Activated gamma-delta T cell treated with Interleukin-2 at 50 U/mL for 16 hours (primary cell): Measurements from ENCODE around the gene DCTN3.

ENCODE experiments used
- DNase-seq: peaks from one replicate; pipeline ENCODE4 v3.0.0-alpha.2; 2020

DCTN3 gene

DNA sequence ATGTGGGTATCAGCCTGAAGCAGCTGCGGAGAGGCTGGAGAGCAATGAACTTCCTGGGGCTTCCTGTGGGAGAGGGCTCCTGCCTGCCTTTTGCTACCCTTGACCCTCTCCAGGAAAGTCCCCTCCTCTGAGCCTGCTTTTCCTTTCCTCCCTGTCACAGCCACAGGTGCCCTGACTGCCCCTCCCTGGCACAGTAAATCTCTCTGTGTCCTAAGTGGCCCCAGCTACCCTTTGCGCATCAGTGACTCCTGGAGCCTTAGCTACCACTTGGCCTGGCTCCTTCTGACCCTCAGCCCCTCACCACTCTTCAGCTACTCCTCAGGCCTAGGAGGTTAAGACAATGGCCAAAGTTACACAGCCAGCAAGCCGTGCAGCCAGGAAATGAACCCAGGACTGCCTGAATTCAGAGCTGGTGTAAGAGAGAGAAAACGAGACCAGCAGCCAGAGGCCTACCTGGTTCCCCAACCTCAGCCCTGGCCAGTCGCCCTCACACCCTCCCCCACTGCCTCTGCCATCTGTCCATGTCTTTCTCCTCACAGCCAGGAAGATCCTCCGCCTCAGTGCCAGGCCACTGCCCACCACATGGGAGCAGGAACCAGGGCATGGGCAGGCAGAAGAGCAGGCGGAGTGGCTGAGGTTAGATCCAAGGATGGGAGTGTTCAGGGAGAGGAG, 49.4 kb downstream of the DCTN3 start:
- DNase-seq, result no peak

DNA sequence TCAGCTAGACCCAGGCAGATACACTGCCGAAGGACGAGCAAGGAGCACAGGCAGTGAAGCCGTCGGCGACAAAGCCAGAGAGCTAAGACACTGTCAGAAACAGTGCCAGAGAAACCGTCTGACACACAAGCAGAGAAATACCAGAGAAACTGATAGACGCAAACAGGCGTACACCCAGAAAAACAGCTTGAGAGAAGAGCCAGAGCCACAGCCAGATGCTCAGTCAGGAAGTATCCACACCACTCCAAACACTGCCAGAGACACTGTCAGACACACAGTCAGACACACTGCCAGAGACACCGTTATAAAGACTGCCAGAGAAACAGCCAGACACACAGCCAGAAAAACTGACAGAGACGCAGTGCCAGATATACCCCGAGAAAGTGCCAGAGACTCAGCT, 49.9 kb downstream of the DCTN3 start:
- no peak for DNase-seq

DNA sequence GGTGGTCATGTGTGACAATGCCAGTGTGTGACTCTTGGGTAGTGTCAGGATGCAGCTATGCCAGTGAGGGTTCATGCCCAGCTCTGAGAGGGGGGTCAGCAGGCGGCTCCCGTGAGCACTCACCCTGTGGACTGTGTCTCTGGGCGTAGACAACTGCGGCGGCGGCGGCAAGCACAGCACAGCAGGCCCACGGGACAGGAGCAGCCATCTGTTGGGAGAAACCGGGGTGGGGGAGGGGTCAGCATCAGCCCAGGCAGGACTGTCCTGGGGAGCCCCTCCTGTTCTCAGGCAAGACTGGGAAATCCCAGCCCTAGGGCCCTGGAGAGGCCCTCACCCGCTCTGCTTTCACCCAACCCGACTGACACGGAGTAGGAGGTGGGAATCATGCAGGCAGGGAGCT, 51.5 kb downstream of the DCTN3 start:
- no peak for DNase-seq

DNA sequence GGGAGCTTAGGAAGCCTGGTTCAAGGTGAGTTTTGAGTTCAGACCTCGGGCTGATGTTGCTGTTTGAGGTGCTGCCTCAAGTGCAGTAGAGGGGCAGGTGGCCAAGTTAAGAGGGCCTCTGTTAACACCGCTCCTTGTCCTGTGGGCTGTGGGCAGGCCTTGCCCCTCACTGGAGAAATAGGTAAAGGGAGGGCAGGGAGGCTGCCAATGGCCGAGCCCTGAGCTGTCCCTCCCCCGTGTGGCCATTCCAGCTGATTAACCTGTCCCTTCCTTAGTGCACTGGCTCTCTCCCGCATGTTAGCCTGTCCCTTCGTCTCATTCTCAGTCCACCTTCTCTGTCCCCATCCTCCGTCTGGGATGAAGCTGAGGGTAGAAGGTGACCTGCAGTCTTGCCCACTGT, 52.2 kb downstream of the DCTN3 start:
- DNase-seq, result no peak

DNA sequence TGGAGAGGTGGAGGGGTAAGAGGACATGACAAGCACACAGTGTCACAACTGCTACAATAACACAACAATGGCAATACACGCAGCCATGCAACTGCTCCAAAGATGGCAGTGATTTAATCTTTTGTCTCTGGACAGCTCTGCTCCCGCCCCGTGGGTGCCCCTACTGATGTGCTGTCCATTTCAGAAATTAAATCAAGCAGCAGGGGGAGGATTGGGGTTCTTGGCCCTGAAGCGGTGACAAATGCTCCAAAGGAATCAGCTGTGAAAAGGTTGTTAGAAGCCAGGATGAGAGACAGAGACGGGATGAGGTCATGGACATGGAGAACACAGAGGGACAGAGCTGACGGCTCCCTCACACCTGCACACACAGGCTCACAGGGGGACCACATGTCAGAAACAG, 53.3 kb downstream of the DCTN3 start:
- no peak for DNase-seq

DNA sequence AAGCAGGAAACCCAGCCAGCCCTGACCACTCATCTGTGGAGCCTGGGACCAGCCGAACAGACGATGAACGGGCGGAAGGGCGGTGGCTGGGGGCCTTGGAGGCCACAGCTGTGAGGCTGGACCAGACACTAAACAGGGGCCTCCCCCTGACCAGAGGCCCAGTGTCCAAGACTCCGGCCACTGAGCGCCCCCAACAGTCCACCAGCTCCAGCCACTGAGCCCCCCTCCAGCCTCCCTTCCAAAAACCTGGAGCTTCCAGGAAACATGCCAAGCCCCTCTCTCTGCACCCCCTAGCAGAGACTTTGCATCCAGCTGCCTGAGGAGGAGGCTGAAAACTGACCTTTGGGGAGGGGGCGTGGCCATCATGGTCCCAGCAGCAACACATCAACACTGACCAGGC, 54.0 kb downstream of the DCTN3 start:
- DNase-seq, result no peak

DNA sequence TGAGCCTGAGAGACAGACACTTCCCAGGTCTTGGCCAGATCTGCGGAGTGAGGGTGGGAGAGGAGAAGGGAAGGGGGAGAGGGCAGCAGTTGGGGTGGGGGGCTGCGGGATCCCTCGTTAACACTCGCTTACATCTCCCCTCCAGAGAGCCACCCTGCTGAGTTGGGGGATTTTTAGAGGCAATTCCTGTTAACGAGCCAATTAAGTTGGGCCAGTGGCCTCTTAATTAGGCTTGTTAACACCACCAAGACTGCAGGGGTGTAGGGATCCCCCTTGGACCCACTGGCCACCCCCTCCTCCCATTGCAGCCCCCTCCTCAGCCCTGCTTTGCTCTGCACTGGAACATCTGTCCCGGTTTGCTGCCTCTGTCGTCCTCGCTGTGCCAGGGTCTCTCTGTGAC, 54.4 kb downstream of the DCTN3 start:
- DNase-seq, result no peak

DNA sequence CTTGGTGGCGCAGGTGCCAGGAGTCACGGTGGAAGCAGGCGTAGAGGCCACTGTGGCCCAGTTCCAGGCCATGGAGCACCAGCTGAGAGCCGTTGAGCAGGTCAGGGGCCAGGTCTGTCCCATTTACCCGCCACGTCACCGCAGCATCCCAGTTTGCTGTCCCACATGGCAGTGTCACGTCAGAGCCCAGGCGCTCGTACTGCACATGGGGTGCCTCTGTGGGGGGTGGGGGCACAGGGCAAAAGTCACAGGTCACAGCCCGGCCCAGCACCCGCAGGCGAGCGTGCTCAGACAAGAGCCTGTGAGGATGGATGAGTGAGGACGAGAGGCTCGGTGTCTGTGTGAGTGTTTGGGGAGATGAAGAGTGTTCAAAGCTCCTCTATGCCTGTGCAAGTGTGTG, 55.7 kb downstream of the DCTN3 start:
- no peak for DNase-seq
